Measurements from ENCODE around the gene MAP6. TPM values are rescaled to one million over a fixed set of nuclear protein-coding genes. Genes with fewer than 3 reads are reported as not detected.

Gene MAP6
- total RNA-seq, 1 donor from 2014 or later, result 3.3 TPM

GRCh38 chr11:75547617-75548058 lies 121.2 kb downstream of the MAP6 start:
- Histone ChIP-seq H3K4me3 (ENCODE audit: low read depth, low read length) (no peak overlapping the region), H3K36me3 (ENCODE audit: control insufficient read depth, insufficient read depth, low read length) (no peaks in the 10 kb centered on the region), H3K27me3 (ENCODE audit: control insufficient read depth, insufficient read depth, low read length) (peaks cover 4% of the 10 kb centered on the region)
- no peak for DNase-seq (ENCODE audit: low read depth)
- TF ChIP-seq, protein P1, sequence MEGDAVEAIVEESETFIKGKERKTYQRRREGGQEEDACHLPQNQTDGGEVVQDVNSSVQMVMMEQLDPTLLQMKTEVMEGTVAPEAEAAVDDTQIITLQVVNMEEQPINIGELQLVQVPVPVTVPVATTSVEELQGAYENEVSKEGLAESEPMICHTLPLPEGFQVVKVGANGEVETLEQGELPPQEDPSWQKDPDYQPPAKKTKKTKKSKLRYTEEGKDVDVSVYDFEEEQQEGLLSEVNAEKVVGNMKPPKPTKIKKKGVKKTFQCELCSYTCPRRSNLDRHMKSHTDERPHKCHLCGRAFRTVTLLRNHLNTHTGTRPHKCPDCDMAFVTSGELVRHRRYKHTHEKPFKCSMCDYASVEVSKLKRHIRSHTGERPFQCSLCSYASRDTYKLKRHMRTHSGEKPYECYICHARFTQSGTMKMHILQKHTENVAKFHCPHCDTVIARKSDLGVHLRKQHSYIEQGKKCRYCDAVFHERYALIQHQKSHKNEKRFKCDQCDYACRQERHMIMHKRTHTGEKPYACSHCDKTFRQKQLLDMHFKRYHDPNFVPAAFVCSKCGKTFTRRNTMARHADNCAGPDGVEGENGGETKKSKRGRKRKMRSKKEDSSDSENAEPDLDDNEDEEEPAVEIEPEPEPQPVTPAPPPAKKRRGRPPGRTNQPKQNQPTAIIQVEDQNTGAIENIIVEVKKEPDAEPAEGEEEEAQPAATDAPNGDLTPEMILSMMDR (IDR thresholded peaks at IDR 0.05; ENCODE audit: insufficient read depth, low read length, poor library complexity, severe bottlenecking), result peak; percentile 63

GRCh38 chr11:75547177-75547576 lies 121.7 kb downstream of the MAP6 start:
- TF ChIP-seq, protein P1 (IDR thresholded peaks at IDR 0.05; ENCODE audit: insufficient read depth, low read length, poor library complexity, severe bottlenecking), result no peak
- Histone ChIP-seq H3K36me3 (ENCODE audit: control insufficient read depth, insufficient read depth, low read length) (no peaks in the 10 kb centered on the region), H3K27me3 (ENCODE audit: control insufficient read depth, insufficient read depth, low read length) (peaks cover 4% of the 10 kb centered on the region), H3K4me3 (ENCODE audit: low read depth, low read length) (no peak overlapping the region)
- DNase-seq (ENCODE audit: low read depth), result no peak

GRCh38 chr11:75543806-75544205 lies 125.0 kb downstream of the MAP6 start:
- DNase-seq (ENCODE audit: low read depth), result no peak
- TF ChIP-seq, protein P1 (IDR thresholded peaks at IDR 0.05; ENCODE audit: insufficient read depth, low read length, poor library complexity, severe bottlenecking), result no peak
- H3K27me3 ChIP-seq (ENCODE audit: control insufficient read depth, insufficient read depth, low read length), result peaks cover 4% of the 10 kb centered on the region
- no peak overlapping the region for H3K4me3 ChIP-seq (ENCODE audit: low read depth, low read length)
- H3K36me3 ChIP-seq (ENCODE audit: control insufficient read depth, insufficient read depth, low read length), result no peaks in the 10 kb centered on the region

DNA sequence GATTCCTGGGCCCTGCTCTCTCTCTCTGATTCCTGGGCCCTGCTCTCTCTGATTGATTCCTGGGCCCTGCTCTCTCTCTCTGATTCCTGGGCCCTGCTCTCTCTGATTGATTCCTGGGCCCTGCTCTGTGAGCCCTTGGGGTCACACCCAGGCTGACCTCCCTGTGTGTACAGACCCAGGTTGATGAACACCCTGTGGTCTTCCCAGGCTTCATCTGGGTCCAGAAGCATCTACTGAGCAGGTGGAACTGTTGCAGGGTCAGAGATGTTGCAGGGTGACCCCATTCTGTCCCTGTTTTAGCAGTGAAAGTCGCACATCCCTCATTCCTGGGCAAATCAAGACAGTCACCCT lies 126.8 kb downstream of the MAP6 start:
- TF ChIP-seq, protein P1 (IDR thresholded peaks at IDR 0.05; ENCODE audit: insufficient read depth, low read length, poor library complexity, severe bottlenecking), result no peak
- Histone ChIP-seq H3K27me3 (ENCODE audit: control insufficient read depth, insufficient read depth, low read length) (peaks cover 4% of the 10 kb centered on the region), H3K4me3 (ENCODE audit: low read depth, low read length) (no peak overlapping the region), H3K36me3 (ENCODE audit: control insufficient read depth, insufficient read depth, low read length) (no peaks in the 10 kb centered on the region)
- no peak for DNase-seq (ENCODE audit: low read depth)

DNA sequence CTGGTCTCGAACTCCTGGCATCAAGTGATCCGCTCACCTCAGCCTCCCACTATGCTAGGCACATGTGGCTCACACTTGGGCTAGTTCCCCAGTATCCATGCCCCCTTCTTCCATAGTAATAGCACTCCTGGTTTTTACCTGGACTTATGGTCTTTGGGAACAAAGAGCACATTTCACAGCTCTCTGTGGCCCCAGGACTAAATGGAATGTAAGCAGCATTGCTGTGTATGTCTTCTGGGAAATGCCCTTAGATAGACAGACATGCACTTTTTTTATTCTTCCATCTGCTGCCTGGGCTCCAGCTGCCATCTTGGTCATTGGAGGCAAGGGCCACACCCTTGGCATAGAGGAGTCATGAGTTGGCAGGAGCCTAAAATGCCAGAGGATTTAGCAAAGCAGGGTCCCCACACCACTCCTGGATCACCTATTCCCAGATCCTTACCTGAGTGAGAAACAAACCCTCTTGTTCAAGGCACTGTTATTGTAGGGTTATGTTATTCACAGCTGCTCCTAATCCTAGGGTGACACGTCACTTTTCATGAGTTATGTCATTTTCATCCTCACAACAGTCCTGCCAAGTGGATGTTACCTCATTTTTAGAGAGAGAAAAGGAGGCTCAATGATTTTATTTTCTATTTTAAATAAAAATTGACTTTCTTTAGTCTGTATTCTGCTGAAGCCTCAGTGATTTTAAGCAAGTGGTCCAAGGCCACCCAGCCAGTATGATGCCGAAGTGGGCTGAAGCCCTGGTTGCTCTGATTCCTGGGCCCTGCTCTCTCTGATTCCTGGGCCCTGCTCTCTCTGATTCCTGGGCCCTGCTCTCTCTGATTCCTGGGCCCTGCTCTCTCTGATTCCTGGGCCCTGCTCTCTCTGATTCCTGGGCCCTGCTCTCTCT lies 127.4 kb downstream of the MAP6 start:
- no peak for DNase-seq (ENCODE audit: low read depth)
- TF ChIP-seq, protein P1 (IDR thresholded peaks at IDR 0.05; ENCODE audit: insufficient read depth, low read length, poor library complexity, severe bottlenecking), result no peak

More for the DNA sequence above, 127.4 kb downstream of the MAP6 start:
- H3K27me3 ChIP-seq (ENCODE audit: control insufficient read depth, insufficient read depth, low read length), result peaks cover 4% of the 10 kb centered on the region
- H3K36me3 ChIP-seq (ENCODE audit: control insufficient read depth, insufficient read depth, low read length), result no peaks in the 10 kb centered on the region
- no peak overlapping the region for H3K4me3 ChIP-seq (ENCODE audit: low read depth, low read length)

Data from kidney epithelial cell (primary cell).